AG04450 (cell line): Measurements from ENCODE around the gene THG1L. TPM values are rescaled to one million over a fixed set of nuclear protein-coding genes. Genes with fewer than 3 reads are reported as not detected.
A peak's percentile ranks its signal among the peaks of the same experiment; 100 is the strongest.

Source experiments
- CTCF ChIA-PET: fragments of 300-600, 350-600 bp; formaldehyde crosslinking; extraction: SDS; loops from one replicate; lab custom pipeline; 2022; ENCODE audit warnings: antibody characterized with exemption, inconsistent platforms; lab: Charles Lee
- POLR2A ChIA-PET: fragments of 350-600 bp; formaldehyde crosslinking; extraction: SDS; loops from one replicate; lab custom pipeline; 2021; ENCODE audit warnings: antibody characterized with exemption, inconsistent platforms; lab: Yijun Ruan, JAX
- DNase-seq: peaks from one replicate; pipeline ENCODE4 v3.0.0-alpha.2; 2011; ENCODE audit warnings: low read depth, low spot score
- H3K27ac ChIP-seq: one replicate; pipeline ENCODE4 v1.5.1; 2012; ENCODE audit warnings: low read depth, low read length, control low read depth
- H3K27me3 ChIP-seq: one replicate; pipeline ENCODE4 v1.6.0; 2012; ENCODE audit warnings: low read length; ENCODE audit not compliant: control insufficient read depth, insufficient read depth
- H3K4me3 ChIP-seq: 2 replicates; pipeline ENCODE4 v1.5.1; 2011; ENCODE audit warnings: mild to moderate bottlenecking, low read depth, low read length, control low read depth
- H3K9me3 ChIP-seq: 2 replicates; pipeline ENCODE4 v1.5.1; 2012; ENCODE audit warnings: low read length; ENCODE audit not compliant: control insufficient read depth, insufficient read depth
- polyA plus RNA-seq: library from polyadenylated mRNA; depleted of rRNA; stranded (reverse); fragments of >200 nt; gene quantifications from 2 replicates; pipeline ENCODE4 v1.2.3, GENCODE V29; 2011
- TF ChIP-seq, protein P1 (sequence below): IDR thresholded peaks from 2 replicates; pipeline ENCODE4 v1.5.1; 2011; ENCODE audit warnings: low read depth, low read length, control low read depth, inconsistent platforms

THG1L gene
- polyA plus RNA-seq, 1 experiment: 21.0 TPM

GRCh38 chr5:157729858-157730257 is 1.4 kb upstream of the THG1L start:
- CTCF ChIA-PET: interaction anchor here (1.0 to 3.8 kb wide), 3 partner anchors 12 to 361 kb away, joined by 4 to 47 read pairs (median 10); partner anchors contain the start of gene LSM11
- DNase-seq: no peak
- Histone ChIP-seq H3K27ac (no peak overlapping the region), H3K4me3 (no peak overlapping the region), H3K27me3 (no peaks in the 10 kb centered on the region), H3K9me3 (no peaks in the 10 kb centered on the region)
- TF ChIP-seq, protein P1, sequence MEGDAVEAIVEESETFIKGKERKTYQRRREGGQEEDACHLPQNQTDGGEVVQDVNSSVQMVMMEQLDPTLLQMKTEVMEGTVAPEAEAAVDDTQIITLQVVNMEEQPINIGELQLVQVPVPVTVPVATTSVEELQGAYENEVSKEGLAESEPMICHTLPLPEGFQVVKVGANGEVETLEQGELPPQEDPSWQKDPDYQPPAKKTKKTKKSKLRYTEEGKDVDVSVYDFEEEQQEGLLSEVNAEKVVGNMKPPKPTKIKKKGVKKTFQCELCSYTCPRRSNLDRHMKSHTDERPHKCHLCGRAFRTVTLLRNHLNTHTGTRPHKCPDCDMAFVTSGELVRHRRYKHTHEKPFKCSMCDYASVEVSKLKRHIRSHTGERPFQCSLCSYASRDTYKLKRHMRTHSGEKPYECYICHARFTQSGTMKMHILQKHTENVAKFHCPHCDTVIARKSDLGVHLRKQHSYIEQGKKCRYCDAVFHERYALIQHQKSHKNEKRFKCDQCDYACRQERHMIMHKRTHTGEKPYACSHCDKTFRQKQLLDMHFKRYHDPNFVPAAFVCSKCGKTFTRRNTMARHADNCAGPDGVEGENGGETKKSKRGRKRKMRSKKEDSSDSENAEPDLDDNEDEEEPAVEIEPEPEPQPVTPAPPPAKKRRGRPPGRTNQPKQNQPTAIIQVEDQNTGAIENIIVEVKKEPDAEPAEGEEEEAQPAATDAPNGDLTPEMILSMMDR: no peak
- POLR2A ChIA-PET: no interaction called here

GRCh38 chr5:157730900-157731271 is 334 bp upstream of the THG1L start:
- no peak for DNase-seq
- POLR2A ChIA-PET: interaction anchor here (0.5 to 1.1 kb wide), 6 partner anchors 12 to 588 kb away, joined by 3 to 6 read pairs (median 4); partner anchors contain the start of genes ADAM19 and MED7
- CTCF ChIA-PET: interaction anchor here (0.6 to 3.8 kb wide), 13 partner anchors 11 to 676 kb away, joined by 3 to 47 read pairs (median 4); partner anchors contain the start of gene LSM11
- Histone ChIP-seq H3K4me3 (peak overlapping the region; percentile 77), H3K9me3 (no peaks in the 10 kb centered on the region), H3K27ac (peak overlapping the region; percentile 88), H3K27me3 (no peaks in the 10 kb centered on the region)
- TF ChIP-seq, protein P1: no peak

DNA sequence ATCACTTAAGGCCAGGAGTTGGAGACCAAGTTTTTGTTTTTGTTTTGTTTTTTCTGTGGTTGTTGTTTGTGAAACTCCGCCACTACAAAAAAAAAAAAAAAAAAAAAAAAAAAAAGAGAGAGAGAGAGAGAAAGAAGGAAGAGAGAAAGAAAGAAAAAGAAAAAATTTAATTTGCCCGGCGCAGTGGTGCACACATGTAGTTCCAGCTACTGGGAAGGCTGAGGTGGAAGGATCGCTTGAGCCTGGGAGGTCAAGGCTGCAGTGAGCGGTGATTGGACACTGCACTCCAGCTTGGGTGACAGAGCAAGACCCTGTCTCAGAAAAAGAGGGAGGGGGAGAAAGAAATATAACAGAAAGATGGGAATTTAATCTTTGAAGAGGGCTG is 902 bp downstream of the THG1L start:
- Histone ChIP-seq H3K27ac (no peak overlapping the region), H3K4me3 (peak overlapping the region; percentile 77), H3K27me3 (no peaks in the 10 kb centered on the region), H3K9me3 (no peaks in the 10 kb centered on the region)
- POLR2A ChIA-PET: interaction anchor here (0.8 to 1.1 kb wide), 4 partner anchors 13 to 590 kb away, joined by 3 to 5 read pairs (median 4); partner anchors contain the start of genes ADAM19 and MED7
- TF ChIP-seq, protein P1: no peak
- no peak for DNase-seq
- CTCF ChIA-PET: interaction anchor here (0.9 to 3.8 kb wide), 4 partner anchors 9 to 583 kb away, joined by 3 to 47 read pairs (median 8); partner anchors contain the start of gene LSM11

GRCh38 chr5:157732596-157733262 is 1.5 kb downstream of the THG1L start:
- DNase-seq: no peak
- ChIA-PET CTCF (interaction anchor here (2.4 to 3.8 kb wide), 2 partner anchors 11 to 300 kb away, joined by 10 to 47 read pairs; partner anchors contain the start of gene LSM11), POLR2A (no interaction called here)
- Histone ChIP-seq H3K9me3 (no peaks in the 10 kb centered on the region), H3K27ac (no peak overlapping the region), H3K4me3 (no peak overlapping the region), H3K27me3 (no peaks in the 10 kb centered on the region)
- TF ChIP-seq, protein P1: no peak

DNA sequence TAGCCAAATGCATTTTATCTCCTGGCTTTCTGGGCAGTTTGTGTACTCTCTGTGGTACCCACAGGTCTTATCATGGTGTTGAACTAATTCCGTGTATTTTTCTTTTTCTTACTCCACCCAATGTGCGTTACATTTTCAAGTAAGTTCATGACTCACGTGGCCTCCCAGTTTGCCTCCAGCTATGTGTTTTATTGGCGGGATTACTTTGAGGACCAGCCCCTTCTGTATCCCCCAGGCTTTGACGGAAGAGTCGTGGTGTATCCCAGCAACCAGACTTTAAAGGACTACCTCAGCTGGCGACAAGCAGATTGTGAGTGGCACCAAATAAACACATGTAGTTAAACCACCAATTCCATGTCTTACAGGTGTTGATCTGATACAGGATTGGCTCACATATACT is 3.2 kb downstream of the THG1L start:
- DNase-seq: no peak
- CTCF ChIA-PET: interaction anchor here (0.8 to 1.0 kb wide), 2 partner anchors 9 kb away, joined by 4 to 7 read pairs; partner anchors contain the start of gene LSM11
- no peak overlapping the region for H3K4me3 ChIP-seq
- POLR2A ChIA-PET: no interaction called here
- TF ChIP-seq, protein P1: no peak
- H3K9me3 ChIP-seq: no peaks in the 10 kb centered on the region
- no peak overlapping the region for H3K27ac ChIP-seq
- no peaks in the 10 kb centered on the region for H3K27me3 ChIP-seq
